Daoy (cell line): ENCODE data around the gene RTN4. TPM values are rescaled to one million over a fixed set of nuclear protein-coding genes. Genes with fewer than 3 reads are reported as not detected.

ENCODE experiments used
- DNase-seq: peaks from one replicate; pipeline ENCODE4 v3.0.0-alpha.2; 2015; ENCODE audit warnings: low read depth
- total RNA-seq: library from RNA; depleted of rRNA; stranded (reverse); fragments of >200 nt; shearing (Covaris generic); gene quantifications from 2 replicates; pipeline ENCODE4 v1.2.3, GENCODE V29; 2014

Gene RTN4
- total RNA-seq, 1 experiment from 2014 or later, result 137 TPM

- DNase-seq, result no peak
Measured at GRCh38 chr2:54950811-54951210, 99.4 kb downstream of the RTN4 start.

GRCh38 chr2:54949431-54949830 lies 100.8 kb downstream of the RTN4 start:
- DNase-seq, result no peak

- no peak for DNase-seq
Measured at GRCh38 chr2:54948120-54948519, 102.1 kb downstream of the RTN4 start.

GRCh38 chr2:54947646-54948045 lies 102.6 kb downstream of the RTN4 start:
- DNase-seq, result no peak

GRCh38 chr2:54947136-54947535 lies 103.1 kb downstream of the RTN4 start:
- DNase-seq, result no peak

- no peak for DNase-seq
Measured at GRCh38 chr2:54946220-54946805, 103.9 kb downstream of the RTN4 start.

GRCh38 chr2:54945391-54946219 lies 104.6 kb downstream of the RTN4 start:
- no peak for DNase-seq

GRCh38 chr2:54944724-54945326 lies 105.4 kb downstream of the RTN4 start:
- DNase-seq, result no peak

GRCh38 chr2:54942373-54942772 lies 107.9 kb downstream of the RTN4 start:
- DNase-seq, result no peak

- DNase-seq, result no peak
Measured at GRCh38 chr2:54941248-54941984, 108.8 kb downstream of the RTN4 start.

- DNase-seq, result no peak
Measured at GRCh38 chr2:54940723-54941122, 109.5 kb downstream of the RTN4 start.

GRCh38 chr2:54939446-54940118 lies 110.7 kb downstream of the RTN4 start:
- no peak for DNase-seq

- no peak for DNase-seq
Measured at GRCh38 chr2:54936766-54937165, 113.5 kb downstream of the RTN4 start.

GRCh38 chr2:54935389-54935788 lies 114.9 kb downstream of the RTN4 start:
- DNase-seq, result no peak

GRCh38 chr2:54931473-54931872 lies 118.8 kb downstream of the RTN4 start:
- DNase-seq, result no peak

- DNase-seq, result no peak
Measured at GRCh38 chr2:54928719-54929118, 121.5 kb downstream of the RTN4 start.

GRCh38 chr2:54927751-54928615 lies 122.3 kb downstream of the RTN4 start:
- no peak for DNase-seq

GRCh38 chr2:54927085-54927750 lies 123.0 kb downstream of the RTN4 start:
- DNase-seq, result no peak

GRCh38 chr2:54925022-54925421 lies 125.2 kb downstream of the RTN4 start:
- DNase-seq, result no peak

- no peak for DNase-seq
Measured at GRCh38 chr2:54924121-54924520, 126.1 kb downstream of the RTN4 start.
